DMS153 treated with DMSO at 0.1 percent for 48 hours (cell line): Measurements from ENCODE around the gene RNU2-63P.
"Not testable (repeated sequence)": the region's sequence is repeated elsewhere in the genome, so short reads cannot be mapped to it uniquely, and the experiment has no call there.

Experiments used
- DNase-seq: peaks from one replicate; lab custom pipeline; 2025; ENCODE audit not compliant: unreplicated experiment; lab: John Stamatoyannopoulos, UW

Gene RNU2-63P

DNA sequence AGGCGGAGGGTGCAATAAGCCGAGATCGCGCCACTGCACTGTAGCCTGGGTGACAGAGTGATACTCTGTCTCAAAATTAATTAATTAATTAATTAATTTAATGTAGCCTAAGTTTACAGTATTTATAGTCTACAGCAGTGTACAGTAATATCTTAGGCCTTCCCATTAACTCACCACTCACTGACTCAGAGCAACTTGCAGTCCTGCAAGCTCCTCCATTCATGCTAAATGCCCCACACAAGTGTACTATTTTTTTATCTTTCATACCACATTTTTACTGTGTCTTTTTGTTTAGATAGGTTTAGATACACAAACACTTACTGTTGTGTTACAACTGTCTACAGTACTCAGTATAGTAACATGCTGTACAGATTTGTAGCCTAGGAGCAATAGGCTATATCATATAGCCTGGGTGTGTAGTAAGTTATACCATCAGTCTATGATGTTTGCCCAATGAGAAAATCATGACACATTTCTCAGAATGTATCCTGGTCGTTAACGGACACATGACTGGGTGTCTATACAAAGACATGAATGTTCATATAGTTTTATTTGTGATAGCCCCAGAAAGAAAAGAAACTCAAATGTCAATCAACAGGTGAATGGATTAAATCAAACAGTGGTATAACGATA lies 15.8 kb upstream of the RNU2-63P start:
- DNase-seq = no peak

DNA sequence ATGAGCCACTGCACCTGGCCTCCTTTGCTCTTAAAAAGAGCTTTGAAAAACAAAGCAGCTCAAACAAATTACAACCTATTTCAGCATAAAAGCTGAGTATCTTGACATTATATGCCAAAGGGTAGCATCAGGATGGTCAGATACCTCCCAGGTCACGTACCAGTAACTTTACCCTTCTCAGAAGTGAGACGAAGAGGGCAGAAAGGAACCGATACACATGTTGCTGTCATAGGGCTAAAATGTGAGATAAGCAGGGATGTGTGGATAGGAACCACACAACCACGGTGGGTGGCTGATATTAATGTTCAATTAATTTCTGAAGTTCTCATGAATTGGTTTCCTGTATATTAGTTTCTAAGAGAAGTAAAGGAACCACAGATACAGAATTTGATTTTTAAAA lies 12.6 kb upstream of the RNU2-63P start:
- no peak for DNase-seq

DNA sequence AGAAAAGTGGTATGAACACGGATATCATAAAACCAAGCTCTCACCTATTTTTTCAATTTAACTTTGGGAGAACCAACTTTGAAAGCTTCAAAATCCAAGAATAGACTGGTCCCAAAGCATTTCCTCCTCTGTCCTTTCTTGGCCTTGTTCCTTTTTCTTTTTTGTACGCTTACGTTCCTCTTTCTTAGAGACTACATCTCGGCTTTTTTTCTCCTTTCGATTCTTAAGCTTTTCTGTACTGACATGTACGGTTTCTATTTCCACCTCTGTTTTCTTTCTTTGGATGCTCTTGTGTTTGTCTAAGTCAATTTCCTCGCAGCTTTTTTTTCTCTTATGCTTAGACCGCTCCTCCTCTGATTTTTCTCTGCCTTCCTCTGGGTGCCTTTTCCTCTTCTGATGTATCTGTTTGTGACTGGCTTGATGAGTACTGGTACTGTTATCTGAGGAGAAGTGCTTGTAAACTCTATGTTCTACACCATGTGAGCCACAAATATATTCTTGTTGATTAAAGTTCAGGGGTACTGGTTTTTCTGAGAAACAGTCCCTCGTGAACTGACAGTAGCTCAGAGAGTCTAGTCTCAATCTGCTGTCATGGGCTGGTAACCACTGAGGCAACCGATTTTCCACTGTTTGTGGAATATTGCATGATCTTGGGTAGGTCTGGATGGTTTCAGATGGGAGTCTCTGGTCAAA lies 11.5 kb upstream of the RNU2-63P start:
- no peak for DNase-seq

DNA sequence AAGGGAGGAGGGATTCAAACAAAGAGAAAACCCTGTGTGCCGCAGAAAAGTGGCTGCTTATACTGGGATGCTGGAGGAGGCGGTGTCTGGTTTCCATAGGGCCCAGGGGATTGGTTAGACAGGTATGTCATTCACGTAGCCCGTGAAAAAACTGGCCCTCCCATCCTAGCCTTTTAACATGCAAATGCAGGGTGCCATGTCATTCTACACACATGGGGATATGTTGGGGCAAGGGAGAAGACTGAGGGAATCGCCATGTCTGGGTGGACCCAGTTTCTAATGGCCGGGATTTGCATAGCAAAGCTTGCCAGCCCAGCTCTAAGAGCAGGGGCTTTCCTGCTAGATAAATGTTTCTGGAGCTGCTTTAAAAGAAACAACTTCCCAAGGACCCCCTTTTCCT lies 8.2 kb upstream of the RNU2-63P start:
- DNase-seq = no peak

DNA sequence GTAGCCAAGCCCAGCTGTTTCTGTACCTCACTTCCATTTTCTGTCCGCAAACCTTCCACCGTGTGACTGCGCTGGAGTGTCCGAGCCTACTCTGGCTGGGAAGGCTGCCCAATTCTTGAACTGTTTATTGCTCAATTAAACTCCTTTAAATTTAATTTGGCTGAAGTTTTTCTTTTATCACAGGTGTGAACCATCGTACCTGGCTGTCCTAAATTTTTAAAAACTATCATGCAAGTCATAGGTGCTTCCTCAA lies 6.2 kb upstream of the RNU2-63P start:
- no peak for DNase-seq

DNA sequence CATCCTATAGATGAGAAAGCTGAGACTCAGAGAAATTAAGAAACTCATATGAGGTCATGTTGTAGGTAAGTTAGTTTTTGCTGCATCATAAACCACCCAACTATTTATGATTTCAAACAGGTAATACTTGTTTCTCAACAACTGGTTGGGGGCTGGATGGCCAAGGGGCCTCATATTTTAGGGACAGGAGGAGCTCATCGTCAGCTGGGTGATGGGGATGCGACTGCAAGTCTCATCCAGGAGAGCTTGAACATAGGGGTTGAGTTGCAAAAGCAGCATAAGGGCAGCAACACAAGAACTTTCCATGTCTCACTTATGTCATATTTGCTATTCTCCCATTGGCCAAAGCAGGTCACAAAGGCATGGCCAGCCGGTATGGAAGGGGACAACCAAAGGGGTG lies 3.6 kb upstream of the RNU2-63P start:
- DNase-seq = no peak

DNA sequence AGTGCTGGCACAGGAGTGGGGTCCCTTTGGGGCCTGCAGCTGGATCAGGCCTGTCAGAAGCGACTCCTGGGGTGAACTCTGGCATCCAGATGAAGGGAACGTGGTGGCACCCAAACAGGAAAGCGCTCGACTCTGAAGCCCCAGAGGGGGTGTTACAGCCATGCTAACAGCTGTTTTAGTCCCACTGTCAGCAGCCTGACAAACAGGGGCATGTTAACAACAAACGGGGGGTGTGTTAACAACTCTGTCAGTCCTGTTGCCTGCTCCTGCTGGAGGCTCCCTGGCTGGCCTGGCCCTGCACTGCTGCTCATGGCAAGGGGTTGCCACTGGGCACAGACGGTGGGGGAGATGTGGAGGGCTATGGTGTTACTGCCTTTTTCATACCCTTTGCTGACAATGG lies 2.6 kb upstream of the RNU2-63P start:
- DNase-seq = no peak

DNA sequence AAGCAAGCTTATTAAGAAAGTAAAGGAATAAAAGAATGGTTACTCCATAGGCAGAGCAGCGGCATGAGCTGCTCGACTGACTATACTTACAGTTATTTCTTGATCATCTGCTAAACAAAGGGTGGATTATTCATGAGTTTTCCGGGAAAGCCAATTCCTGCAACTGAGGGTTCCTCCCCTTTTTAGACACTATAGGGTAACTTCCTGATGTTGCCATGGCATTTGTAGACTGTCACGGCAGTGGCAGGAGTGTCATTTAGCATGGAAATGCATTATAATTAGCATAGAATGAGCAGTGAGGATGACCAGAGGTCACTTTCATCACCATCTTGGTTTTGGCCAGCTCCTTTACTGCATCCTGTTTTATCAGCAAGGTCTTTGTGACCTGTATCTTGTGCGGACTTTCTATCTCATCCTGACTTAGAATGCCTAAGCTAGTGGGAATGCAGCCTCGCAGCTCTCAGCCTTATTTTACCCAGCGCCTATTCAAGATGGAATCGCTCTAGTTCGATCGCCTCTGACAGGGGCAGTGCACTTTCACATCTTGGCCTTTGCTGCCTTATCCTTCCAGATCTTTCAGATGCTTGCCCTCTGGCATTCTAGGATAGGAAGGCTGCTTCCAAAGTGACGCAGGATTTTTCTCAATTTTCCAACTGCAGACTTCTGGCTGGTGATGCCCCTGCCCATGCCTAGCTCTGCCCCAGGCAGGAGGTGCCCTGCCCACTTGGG lies 1.9 kb upstream of the RNU2-63P start:
- not testable (repeated sequence) for DNase-seq

DNA sequence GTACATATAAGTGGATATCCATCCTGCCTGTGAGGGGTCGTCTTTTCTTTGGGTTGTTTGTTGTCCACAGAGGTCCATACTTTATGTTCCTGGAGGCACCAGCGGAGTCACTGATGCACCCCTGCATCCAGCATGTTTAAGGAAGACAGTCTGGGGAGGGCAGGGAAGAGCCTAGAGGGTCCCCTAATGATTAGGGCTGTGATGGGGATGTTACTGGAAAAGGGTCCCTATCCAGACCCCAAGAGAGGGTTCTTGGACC lies 1.4 kb upstream of the RNU2-63P start:
- DNase-seq = not testable (repeated sequence)

DNA sequence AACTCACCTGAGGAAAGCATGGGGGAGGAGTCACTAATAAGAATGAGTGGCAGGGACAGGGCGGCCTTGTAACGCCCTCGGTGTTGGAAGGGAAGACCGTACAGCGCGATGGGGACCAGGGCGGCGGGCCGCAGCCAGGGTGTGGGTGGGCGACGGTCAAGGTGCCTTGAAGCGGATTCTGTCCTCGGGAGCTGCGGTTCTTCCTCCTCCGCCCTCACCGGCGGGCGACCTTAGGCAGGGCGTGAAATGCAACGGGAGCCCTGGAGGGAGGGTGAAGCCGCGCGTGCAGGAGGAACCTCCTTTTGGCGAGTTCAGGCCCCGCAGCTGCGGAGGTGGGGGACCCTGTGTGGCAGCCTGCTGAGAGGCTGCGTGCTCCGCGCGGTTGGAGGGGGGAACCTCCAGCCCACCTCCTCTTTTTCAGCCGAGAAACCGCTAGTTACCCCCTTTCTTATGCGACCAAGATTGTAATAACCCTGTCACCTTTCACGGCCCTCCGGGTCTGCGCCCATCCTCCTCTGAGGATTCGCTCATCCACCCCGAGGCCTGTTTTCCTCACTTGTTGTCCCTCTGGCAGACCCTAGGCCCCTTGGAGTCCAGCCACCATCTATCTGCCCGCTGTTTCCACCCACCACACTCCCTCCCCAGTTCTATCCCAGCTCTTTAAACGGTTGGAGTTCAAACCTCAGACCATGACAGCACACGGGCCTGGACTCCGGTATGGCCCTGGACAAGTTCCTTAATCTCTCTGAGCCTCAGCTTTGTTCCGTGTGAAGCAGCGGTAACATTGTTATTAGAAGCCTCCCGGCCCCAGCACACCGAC lies 823 bp upstream of the RNU2-63P start:
- DNase-seq = peak; percentile 37

DNA sequence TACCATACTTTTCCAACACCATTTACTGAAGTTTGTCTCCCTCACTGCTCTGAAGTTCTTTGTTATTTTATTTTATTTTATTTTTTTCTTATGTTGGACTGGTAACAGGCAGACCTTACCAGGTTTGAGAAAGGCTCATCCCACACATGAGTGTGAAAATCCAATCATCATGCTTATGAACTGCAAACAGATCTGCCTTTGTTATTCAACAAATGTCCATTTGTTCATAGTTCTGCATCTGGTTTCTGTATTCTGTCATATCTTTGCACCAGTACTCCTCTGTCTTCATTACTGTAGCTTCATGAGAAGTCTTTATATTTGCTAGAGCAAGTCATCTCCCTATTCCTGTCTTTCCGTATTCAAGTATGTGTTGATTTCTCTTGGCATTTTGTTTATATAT lies 5.3 kb downstream of the RNU2-63P start:
- no peak for DNase-seq

DNA sequence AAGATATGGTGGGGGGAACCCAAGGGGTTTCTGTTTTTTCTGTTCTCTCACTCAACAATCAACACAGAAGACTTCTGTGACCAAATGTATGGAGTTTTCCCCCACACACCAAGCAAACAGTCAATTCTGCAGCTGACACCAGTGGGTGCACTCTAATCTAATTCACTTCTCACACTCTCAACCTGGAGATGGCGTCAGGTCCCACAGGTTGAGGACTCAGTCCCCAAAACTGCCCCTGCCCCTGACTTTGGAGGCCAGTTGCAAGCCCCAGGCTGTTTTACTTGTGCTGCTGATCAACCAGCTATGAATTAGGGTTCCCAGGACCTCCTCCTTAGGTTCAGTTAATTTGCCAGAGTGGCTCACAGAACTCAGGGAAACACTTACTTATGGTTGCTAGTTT lies 6.2 kb downstream of the RNU2-63P start:
- no peak for DNase-seq

DNA sequence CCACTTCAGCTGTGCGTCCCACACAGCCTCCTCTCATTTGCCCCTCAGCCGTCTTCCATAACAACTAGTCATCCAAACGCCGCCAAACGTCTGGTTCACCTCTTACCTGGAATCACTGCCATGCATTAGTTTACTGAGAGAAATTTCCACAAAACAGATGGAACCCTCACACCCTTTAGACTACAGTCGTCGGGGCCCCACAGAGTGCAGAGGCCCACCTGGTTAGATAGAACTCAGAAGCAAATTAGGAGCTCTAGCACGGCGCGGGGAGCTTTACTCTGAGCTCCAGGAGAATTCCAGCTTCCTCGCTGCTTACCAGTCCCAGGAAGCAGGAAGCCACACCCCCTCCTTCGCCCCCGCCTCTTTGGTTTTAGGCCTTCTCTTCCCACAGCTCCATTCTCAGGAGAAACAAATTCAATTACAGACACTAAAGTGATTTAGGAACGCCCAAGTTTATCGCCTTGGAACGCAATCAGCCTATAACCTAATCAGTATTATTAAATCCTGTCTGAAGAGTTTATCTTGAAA lies 9.4 kb downstream of the RNU2-63P start:
- DNase-seq = no peak

DNA sequence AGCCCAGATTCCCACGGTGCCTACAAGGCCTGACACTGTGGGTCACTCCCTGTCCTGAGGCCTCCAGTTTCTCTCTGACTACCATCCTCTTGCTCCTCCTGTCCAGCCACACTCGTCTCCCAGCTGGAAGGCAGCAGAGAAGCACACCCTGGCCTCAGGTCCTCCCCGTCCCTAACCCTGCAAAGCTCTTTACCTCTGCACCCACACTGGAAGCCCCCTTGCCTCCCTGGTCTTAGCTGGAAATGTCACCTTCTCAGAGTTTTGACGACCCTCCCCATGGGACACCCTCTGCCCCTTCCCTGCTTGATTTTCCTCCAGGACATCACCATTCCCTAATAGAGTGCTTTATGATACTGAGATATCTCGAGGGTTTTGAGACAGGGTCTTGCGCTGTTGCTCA lies 10.6 kb downstream of the RNU2-63P start:
- DNase-seq = no peak

DNA sequence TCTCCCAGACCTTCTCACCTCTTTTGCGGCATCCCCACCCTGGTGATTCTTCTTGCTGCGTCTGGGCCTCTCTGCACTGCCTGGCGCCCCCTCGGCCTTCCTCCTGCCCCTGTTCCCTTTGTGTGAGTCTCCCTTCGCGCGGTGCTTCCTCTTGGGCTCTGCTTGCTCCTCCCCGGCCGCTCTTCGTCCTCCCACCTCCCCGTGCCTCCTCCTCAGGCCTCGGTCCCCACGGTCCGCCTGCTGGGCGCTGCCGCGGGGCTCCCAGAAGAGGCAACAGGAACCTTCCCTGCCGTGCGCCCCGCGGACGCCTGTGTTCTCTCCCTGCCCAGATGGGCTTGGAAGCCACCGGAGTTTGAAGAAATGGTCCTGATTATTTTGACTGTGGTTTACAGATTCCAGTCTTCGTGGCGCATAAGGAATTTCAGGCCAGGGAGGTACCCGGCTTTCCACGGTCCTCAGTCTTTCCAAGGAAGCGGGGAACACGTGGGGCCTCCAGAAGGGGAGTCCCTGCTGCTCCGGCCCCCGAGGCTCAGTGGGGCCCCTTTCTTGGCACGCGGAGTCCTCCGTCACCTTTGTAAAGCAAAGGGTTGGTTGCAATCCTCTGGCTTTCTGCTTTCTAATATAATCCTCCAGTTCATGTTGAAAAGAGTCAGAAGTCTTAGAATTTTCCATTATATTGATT lies 13.1 kb downstream of the RNU2-63P start:
- no peak for DNase-seq

DNA sequence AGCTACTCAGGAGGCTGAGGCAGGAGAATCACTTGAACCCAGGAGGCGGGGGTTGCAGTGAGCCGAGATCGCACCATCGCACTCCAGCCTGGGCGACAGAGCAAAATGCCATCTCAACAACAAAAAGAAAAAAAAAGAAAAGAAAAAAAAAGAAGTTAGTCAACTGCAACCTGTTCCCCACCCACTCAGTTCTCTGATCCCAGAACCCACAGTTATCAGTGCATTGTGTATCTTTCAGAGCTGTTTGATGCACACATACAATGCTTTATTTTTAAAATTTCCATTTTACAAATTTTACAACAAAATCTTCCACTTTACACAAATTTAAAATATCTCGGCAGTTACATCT lies 14.0 kb downstream of the RNU2-63P start:
- no peak for DNase-seq

DNA sequence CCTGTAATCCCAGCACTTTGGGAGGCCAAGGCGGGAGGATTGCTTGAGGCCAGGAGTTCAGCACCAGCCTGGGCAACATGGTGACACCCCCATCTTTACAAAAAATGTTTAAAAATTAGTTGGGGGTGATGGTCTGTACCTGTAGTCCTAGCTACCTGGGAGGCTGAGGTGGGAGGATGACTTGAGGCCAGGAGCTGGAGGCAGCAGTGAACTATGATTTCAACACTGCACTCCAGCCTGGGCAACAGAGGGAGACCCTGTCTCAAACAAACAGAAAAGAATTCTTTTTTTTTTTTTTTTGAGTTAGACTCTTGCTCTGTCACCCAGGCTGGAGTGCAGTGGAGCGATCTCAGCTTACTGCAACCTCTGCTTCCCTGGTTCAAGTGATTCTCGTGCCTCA lies 15.9 kb downstream of the RNU2-63P start:
- DNase-seq = not testable (repeated sequence)

DNA sequence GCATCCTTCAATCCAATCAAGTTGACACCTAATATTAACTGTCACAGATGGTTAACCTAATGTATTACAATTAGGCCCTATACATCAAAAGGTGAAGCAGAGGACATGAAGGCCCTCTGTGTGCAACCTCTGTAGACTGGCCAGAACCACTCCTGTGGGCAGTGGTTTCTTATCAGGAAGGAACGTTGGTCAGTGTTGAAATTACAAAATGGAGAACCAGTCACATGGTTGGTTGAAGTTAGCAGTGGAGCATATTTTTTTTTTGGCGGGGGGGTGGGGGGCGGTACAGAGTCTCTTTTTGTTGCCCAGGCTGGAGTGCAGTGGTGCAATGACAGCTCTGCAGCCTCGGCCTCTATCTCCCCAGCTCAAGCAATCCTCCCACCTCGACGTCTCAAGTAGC lies 19.8 kb downstream of the RNU2-63P start:
- no peak for DNase-seq

DNA sequence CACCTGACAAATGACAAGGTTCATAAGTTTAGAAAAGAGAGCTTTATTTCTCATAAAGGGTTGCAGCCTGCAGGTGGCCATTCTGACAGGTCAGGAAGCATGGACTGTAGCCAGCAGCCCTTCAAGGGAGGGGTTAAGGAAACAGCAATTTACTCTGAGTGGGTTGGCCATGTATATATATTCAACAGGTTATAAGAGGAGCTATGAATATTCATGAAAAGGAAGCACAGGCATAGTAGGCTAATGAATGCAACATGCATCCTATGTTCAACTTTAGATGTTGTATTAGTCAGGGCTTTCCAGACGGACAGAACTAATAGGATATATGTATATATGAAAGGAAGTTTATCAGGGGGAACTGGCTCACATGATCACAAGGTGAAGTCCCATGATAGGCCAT lies 20.6 kb downstream of the RNU2-63P start:
- DNase-seq = no peak

DNA sequence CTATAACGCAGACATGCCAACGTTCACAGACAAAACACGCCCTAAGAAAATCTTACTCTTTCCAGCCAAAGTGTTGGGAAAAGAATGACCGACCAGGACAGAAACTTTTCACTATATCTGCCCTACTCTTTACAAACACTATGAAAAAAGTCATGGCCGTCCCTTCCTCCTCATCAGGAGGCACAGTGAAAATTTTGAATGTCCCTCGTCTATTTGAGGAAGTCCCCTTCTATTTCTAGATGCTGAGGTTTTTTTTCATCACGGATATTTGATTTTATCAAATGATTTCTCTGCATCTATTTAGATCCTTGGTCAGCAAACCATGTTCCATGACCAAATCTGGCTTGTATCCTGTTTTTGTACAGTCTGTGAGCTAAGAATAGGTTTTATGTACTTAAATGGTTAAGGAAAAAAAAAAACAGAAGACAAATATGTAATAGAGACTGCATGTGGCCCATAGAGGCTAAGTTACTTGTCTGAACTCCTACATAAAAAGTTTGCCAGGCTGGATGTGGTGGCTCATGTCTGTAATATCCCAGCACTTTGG lies 22.0 kb downstream of the RNU2-63P start:
- DNase-seq = not testable (repeated sequence)

DNA sequence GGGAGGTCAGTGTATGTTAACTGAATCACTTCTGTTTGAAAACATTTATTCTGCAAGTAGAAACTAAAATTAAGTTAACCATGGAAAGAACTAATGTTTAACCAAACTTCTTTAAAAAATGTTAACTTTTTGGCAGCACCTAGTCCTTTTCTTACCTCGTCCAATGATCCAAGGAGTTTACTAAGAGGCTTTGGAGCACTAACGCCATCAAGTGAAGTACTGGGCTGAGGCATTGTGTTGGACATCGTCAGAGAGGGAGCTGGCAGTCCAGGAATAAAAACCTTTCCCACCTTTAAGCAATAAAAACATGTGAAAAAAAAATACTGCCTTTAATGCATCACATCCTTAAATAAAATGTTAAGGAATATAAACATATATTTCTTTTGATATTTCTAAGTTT lies 23.8 kb downstream of the RNU2-63P start:
- DNase-seq = not testable (repeated sequence)
